H1 (cell line): ENCODE measurements around the gene SIPA1L3. TPM values are rescaled to one million over a fixed set of nuclear protein-coding genes. Genes with fewer than 3 reads are reported as not detected.

Experiments
- CTCF ChIA-PET: fragments of 300-600 bp; sonication (Branson Sonifier 250); formaldehyde crosslinking; loops from one replicate; lab custom pipeline; 2021; ENCODE audit not compliant: partially characterized antibody; lab: Charles Lee
- POLR2A ChIA-PET: fragments of 300-600 bp; sonication (Branson Sonifier 250); formaldehyde crosslinking; loops from one replicate; lab custom pipeline; 2021; ENCODE audit warnings: inconsistent platforms; ENCODE audit not compliant: partially characterized antibody; lab: Charles Lee
- DNase-seq, 2 experiments: peaks; one replicate each; pipeline versions ENCODE4 v3.0.0 to v3.0.0-alpha.2; 2010 to 2022; ENCODE audit warnings: low spot score in 2 of 2, low read depth in 1 of 2, mixed read lengths in 1 of 2
- FAIRE-seq: peaks from 2 replicates; lab custom pipeline; 2011; peaks lifted over from hg19 to GRCh38; lab: Jason Lieb, UNC
- H2AFZ ChIP-seq: 2 replicates; pipeline ENCODE4 v1.8.1; 2012; ENCODE audit warnings: low read length, inconsistent platforms
- H2AK5ac ChIP-seq: 2 replicates; pipeline ENCODE4 v1.6.1; 2013; ENCODE audit warnings: low read depth, low read length
- H2BK120ac ChIP-seq: replicated peaks from 2 replicates; pipeline ENCODE3; 2013; ENCODE audit warnings: low read depth, low read length, inconsistent platforms
- H2BK12ac ChIP-seq: 2 replicates; pipeline ENCODE4 v1.6.1; 2013; ENCODE audit warnings: low read depth, low read length
- H2BK15ac ChIP-seq: 2 replicates; pipeline ENCODE4 v1.6.1; 2013; ENCODE audit warnings: low read length
- H2BK20ac ChIP-seq: 2 replicates; pipeline ENCODE4 v1.6.1; 2013; ENCODE audit warnings: low read length
- H2BK5ac ChIP-seq: 2 replicates; pipeline ENCODE4 v1.6.1; 2013; ENCODE audit warnings: low read depth, low read length
- H3K14ac ChIP-seq: 2 replicates; pipeline ENCODE4 v1.6.1; 2013; ENCODE audit warnings: inconsistent platforms; ENCODE audit not compliant: insufficient read length
- H3K18ac ChIP-seq: 2 replicates; pipeline ENCODE4 v1.6.1; 2013; ENCODE audit warnings: low read length; ENCODE audit errors: extremely low read depth
- H3K23ac ChIP-seq: 2 replicates; pipeline ENCODE4 v1.6.1; 2013; ENCODE audit warnings: inconsistent platforms; ENCODE audit not compliant: insufficient read length
- H3K23me2 ChIP-seq: 2 replicates; pipeline ENCODE4 v1.6.1; 2013; ENCODE audit warnings: low read depth, low read length
- H3K27ac ChIP-seq: 2 replicates; pipeline ENCODE4 v1.6.1; 2011; ENCODE audit warnings: low read depth, low read length, inconsistent platforms
- H3K27me3 ChIP-seq, 4 experiments: replicated peaks in 1 of 4; 1 replicate in 1 of 4; 2 replicates in 3 of 4; pipeline versions ENCODE4 v1.6.1 to v1.8.1; 2011 to 2013; ENCODE audit warnings: low read length in 3 of 4, mild to moderate bottlenecking in 3 of 4, inconsistent platforms in 2 of 4, mixed read lengths in 2 of 4, moderate library complexity in 1 of 4; ENCODE audit not compliant: control insufficient read depth in 3 of 4, insufficient read depth in 3 of 4; ENCODE audit errors: extremely low read depth in 1 of 4
- H3K36me3 ChIP-seq, 4 experiments: 2 replicates each; pipeline versions ENCODE4 v1.6.1 to v1.8.1; 2011 to 2013; ENCODE audit warnings: mild to moderate bottlenecking in 4 of 4, low read length in 3 of 4, moderate library complexity in 2 of 4, control low read depth in 1 of 4, inconsistent platforms in 1 of 4; ENCODE audit not compliant: insufficient read depth in 4 of 4, control insufficient read depth in 2 of 4
- H3K4ac ChIP-seq: replicated peaks from 2 replicates; pipeline ENCODE3; 2013; ENCODE audit warnings: low read length, low read depth, mixed read lengths, inconsistent platforms; ENCODE audit not compliant: insufficient read length
- H3K4me1 ChIP-seq, 4 experiments: replicated peaks in 1 of 4; 1 replicate in 1 of 4; 2 replicates in 3 of 4; pipeline versions ENCODE4 v1.6.1 to v1.8.1; 2011 to 2013; ENCODE audit warnings: low read length in 3 of 4, inconsistent platforms in 2 of 4, mixed read lengths in 1 of 4; ENCODE audit not compliant: insufficient read depth in 4 of 4, control insufficient read depth in 3 of 4
- H3K4me2 ChIP-seq, 2 experiments: 2 replicates each; pipeline versions ENCODE4 v1.6.1 to v1.8.1; 2011 to 2013; ENCODE audit warnings: low read depth in 2 of 2, low read length in 2 of 2, control low read depth in 1 of 2, inconsistent platforms in 1 of 2, mild to moderate bottlenecking in 1 of 2; ENCODE audit not compliant: insufficient read depth in 1 of 2
- H3K4me3 ChIP-seq, 4 experiments: fragments of 200-600, 300-600 bp in 1 of 4; sonication (generic), shearing (Covaris generic), sonication (Bioruptor Twin) in 1 of 4; 2 replicates each; pipeline versions ENCODE4 v1.5.1 to v1.8.1; 2011 to 2016; ENCODE audit warnings: low read length in 4 of 4, low read depth in 3 of 4, control low read depth in 2 of 4, inconsistent platforms in 2 of 4, mild to moderate bottlenecking in 2 of 4, mixed read lengths in 1 of 4, moderate library complexity in 1 of 4; ENCODE audit not compliant: insufficient read depth in 2 of 4; ENCODE audit errors: extremely low read depth in 1 of 4
- H3K56ac ChIP-seq: replicated peaks from 2 replicates; pipeline ENCODE3; 2013; ENCODE audit warnings: low read depth, mild to moderate bottlenecking, mixed read lengths, low read length, inconsistent platforms; ENCODE audit not compliant: insufficient read length
- H3K79me1 ChIP-seq: 2 replicates; pipeline ENCODE4 v1.6.1; 2013; ENCODE audit warnings: low read depth, low read length, control low read depth
- H3K79me2 ChIP-seq, 2 experiments: 2 replicates each; pipeline versions ENCODE4 v1.6.1 to v1.8.1; 2012 to 2013; ENCODE audit warnings: low read length in 2 of 2, mild to moderate bottlenecking in 2 of 2, inconsistent platforms in 1 of 2; ENCODE audit not compliant: insufficient read depth in 2 of 2, control insufficient read depth in 1 of 2
- H3K9ac ChIP-seq, 4 experiments: replicated peaks in 1 of 4; 1 replicate in 1 of 4; 2 replicates in 3 of 4; pipeline versions ENCODE4 v1.6.1 to v1.8.1; 2011 to 2013; ENCODE audit warnings: low read depth in 3 of 4, low read length in 3 of 4, control low read depth in 2 of 4, mild to moderate bottlenecking in 2 of 4, moderate library complexity in 2 of 4, inconsistent platforms in 1 of 4; ENCODE audit errors: extremely low read depth in 1 of 4
- H3K9me3 ChIP-seq, 2 experiments: 2 replicates each; pipeline versions ENCODE4 v1.6.1 to v1.8.1; 2012 to 2013; ENCODE audit warnings: mild to moderate bottlenecking in 2 of 2, moderate library complexity in 2 of 2, control low read depth in 1 of 2, inconsistent platforms in 1 of 2, low read depth in 1 of 2, low read length in 1 of 2, mixed read lengths in 1 of 2; ENCODE audit not compliant: insufficient read depth in 2 of 2
- H4K20me1 ChIP-seq, 2 experiments: replicated peaks in 1 of 2; 2 replicates each; pipeline versions ENCODE3 to v1.8.1; 2011 to 2013; ENCODE audit warnings: inconsistent platforms in 2 of 2, low read length in 2 of 2, mild to moderate bottlenecking in 1 of 2; ENCODE audit not compliant: insufficient read depth in 2 of 2, control insufficient read depth in 1 of 2
- H4K5ac ChIP-seq: 2 replicates; pipeline ENCODE4 v1.6.1; 2013; ENCODE audit warnings: low read length, low read depth, mixed read lengths, inconsistent platforms; ENCODE audit not compliant: insufficient read length
- H4K8ac ChIP-seq: 2 replicates; pipeline ENCODE4 v1.8.0; 2013; ENCODE audit warnings: mild to moderate bottlenecking, moderate library complexity, low read length, inconsistent platforms; ENCODE audit not compliant: insufficient read depth; ENCODE audit errors: extremely low read depth
- H4K91ac ChIP-seq: replicated peaks from 2 replicates; pipeline ENCODE3; 2013; ENCODE audit warnings: low read length, mixed read lengths, inconsistent platforms; ENCODE audit not compliant: insufficient read length
- KDM5A ChIP-seq: fragments of 200-600 bp; IDR thresholded peaks from 2 replicates; pipeline ENCODE4 v1.7.1; 2012; ENCODE audit warnings: mild to moderate bottlenecking, low read length, inconsistent platforms, mixed read lengths
- POLR2AphosphoS5 ChIP-seq: IDR thresholded peaks from 2 replicates; pipeline ENCODE4 v1.6.1; 2011; ENCODE audit warnings: low read depth, low read length
- WGBS, 2 experiments: shearing (Covaris generic) in 1 of 2; methylation state at CpG; one replicate each; pipeline versions ENCODE4 v1.1.6 to v1.1.7; 2013 to 2015; ENCODE audit warnings: low lambda C conversion rate in 2 of 2, mixed read lengths in 2 of 2, inconsistent platforms in 1 of 2, low coverage in 1 of 2, missing lambda C conversion rate in 1 of 2; ENCODE audit not compliant: insufficient replicate concordance in 2 of 2, insufficient coverage in 1 of 2, insufficient read length in 1 of 2; ENCODE audit errors: extremely low coverage in 1 of 2, missing lambda C conversion rate in 1 of 2; 5-methylcytosine and 5-hydroxymethylcytosine counted together
- polyA plus RNA-seq, 7 experiments: library from polyadenylated mRNA; depleted of rRNA in 3 of 7; stranded (reverse) in 5 of 7; unstranded in 2 of 7; fragments of >200 nt in 5 of 7; fragments of 200-250 nt in 2 of 7; gene quantifications; 1 replicate in 5 of 7; 2 replicates in 1 of 7; 4 replicates in 1 of 7; pipeline versions ENCODE4 v1.2.1 to v1.2.3, GENCODE V29; 2011 to 2013; ENCODE audit warnings: missing spikeins in 2 of 7, mixed read lengths in 2 of 7
- total RNA-seq: library from RNA; stranded (reverse); fragmentation: NEBNext Ultra II Directional; extraction: Animal tissue kit (Norgen Biotek cat#: 25700); gene quantifications from 2 replicates; pipeline ENCODE4 v1.2.1, GENCODE V29; 2021

Gene SIPA1L3
- total and polyA plus RNA-seq, 2 of the 8 experiments (the other 6 are each of a cell fraction or from before 2014, with no cell fraction given) = 15.0 to 54.9 TPM

DNA sequence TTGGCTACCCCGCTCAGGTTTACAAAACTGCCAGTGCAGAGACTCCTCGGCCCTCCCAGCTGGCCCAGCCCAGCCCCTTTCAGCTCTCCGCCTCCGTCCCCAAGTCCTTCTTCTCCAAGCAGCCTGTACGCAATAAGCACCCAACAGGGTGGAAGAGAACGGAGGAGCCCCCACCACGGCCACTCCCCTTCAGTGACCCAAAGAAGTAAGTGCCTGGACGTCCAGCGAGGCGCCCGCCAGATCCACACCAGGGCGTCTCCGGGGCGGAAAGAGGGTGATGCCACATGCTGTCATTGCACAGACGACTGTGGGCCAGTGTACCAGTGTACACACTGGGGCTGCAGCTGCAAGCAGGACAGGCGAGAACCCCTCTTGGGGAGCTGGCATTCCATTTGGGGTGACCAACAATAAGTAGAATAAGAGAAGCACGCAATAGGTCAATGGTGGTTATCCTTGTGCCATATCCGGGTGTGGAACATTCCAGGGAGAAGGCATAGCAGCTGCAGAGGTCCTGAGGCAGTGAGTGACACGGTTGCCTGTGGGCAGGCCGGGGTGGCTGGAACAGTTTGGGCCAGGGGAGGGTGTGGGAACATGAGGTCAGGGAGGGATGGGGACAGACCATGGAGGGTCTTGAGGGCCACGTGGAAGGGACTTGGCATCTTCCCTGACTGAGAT lies 275.7 kb downstream of the SIPA1L3 start:
- Histone ChIP-seq H2BK12ac (no peak overlapping the region), H3K23ac (no peak overlapping the region), H3K79me2 (no peaks in the 10 kb centered on the region), H4K20me1 (peaks cover 0 to 3% of the 10 kb centered on the region in 2 experiments), H2BK20ac (no peak overlapping the region), H3K4me2 (peak overlapping the region; percentile 74 to 98), H3K4ac (no peak overlapping the region), H4K5ac (no peak overlapping the region), H3K27ac (no peak overlapping the region), H2AFZ (no peak overlapping the region), H3K4me3 (peak overlapping the region; percentile 18 to 62 (median 55); a peak in 2 of 8 replicates), H4K8ac (no peak overlapping the region; the same call in 1 of the 2 replicates), H3K9me3 (no peaks in the 10 kb centered on the region), H3K79me1 (no peaks in the 10 kb centered on the region), H3K23me2 (peaks cover 4% of the 10 kb centered on the region; the same call in 1 of the 2 replicates), H2BK15ac (no peak overlapping the region), H4K91ac (no peak overlapping the region), H2BK5ac (no peak overlapping the region), H3K56ac (no peak overlapping the region), H2AK5ac (no peak overlapping the region), H3K27me3 (no peaks in the 10 kb centered on the region), H2BK120ac (no peak overlapping the region), H3K14ac (no peak overlapping the region), H3K4me1 (peaks cover 0 to 13% (median 7%) of the 10 kb centered on the region in 4 experiments; a peak in 6 of 7 replicates), H3K9ac (no peak overlapping the region), H3K36me3 (peaks cover 0 to 4% (median 1%) of the 10 kb centered on the region in 4 experiments; a peak in 1 of 8 replicates), H3K18ac (no peak overlapping the region)
- FAIRE-seq (no peak), DNase-seq (no peak)
- WGBS, 2 experiments = 85% methylated on average over 21 of the region's 21 CpGs; no CpG with 5 or more reads in 1 of the 2 experiments
- ChIA-PET CTCF (interaction anchor here (0.8 to 2.5 kb wide), 15 partner anchors 7 to 280 kb away, joined by 3 to 20 read pairs (median 5); no protein-coding TSS in a partner anchor), POLR2A (interaction anchor here (0.7 to 5.2 kb wide), 6 partner anchors 27 to 275 kb away, joined by 3 to 29 read pairs (median 3); no protein-coding TSS in a partner anchor)
- TF ChIP-seq KDM5A (no peak), POLR2AphosphoS5 (no peak)
